Neural cell (in vitro differentiated cells): ENCODE measurements around the gene TNFAIP1. TPM values are rescaled to one million over a fixed set of nuclear protein-coding genes. Genes with fewer than 3 reads are reported as not detected.

Experiments
- H2AFZ ChIP-seq: fragments of 200-600, 300-800 bp; sonication (generic), shearing (Covaris generic); 2 replicates; pipeline ENCODE4 v1.6.0; 2014; ENCODE audit warnings: low read depth, mild to moderate bottlenecking, antibody characterized with exemption, low read length, moderate library complexity
- H3F3A ChIP-seq: fragments of 200-600 bp; shearing (Covaris generic); 2 replicates; pipeline ENCODE4 v1.6.1; 2016; ENCODE audit warnings: mild to moderate bottlenecking, moderate library complexity, mixed read lengths, antibody characterized with exemption, low read length; ENCODE audit not compliant: insufficient read depth, poor library complexity, severe bottlenecking
- H3K27ac ChIP-seq: fragments of 200-600, 300-800 bp; sonication (generic), shearing (Covaris generic); 2 replicates; pipeline ENCODE4 v1.5.1; 2014; ENCODE audit warnings: mild to moderate bottlenecking, low read length, moderate library complexity
- H3K27me3 ChIP-seq: fragments of 300-800, 200-600 bp; sonication (generic), shearing (Covaris generic); 2 replicates; pipeline ENCODE4 v1.6.0; 2014; ENCODE audit warnings: mild to moderate bottlenecking, low read depth, low read length, moderate library complexity; ENCODE audit not compliant: insufficient read depth
- H3K36me3 ChIP-seq: fragments of 300-800, 200-600 bp; sonication (generic), shearing (Covaris generic); 2 replicates; pipeline ENCODE4 v1.5.1; 2014; ENCODE audit warnings: mild to moderate bottlenecking, antibody characterized with exemption, low read length, moderate library complexity; ENCODE audit not compliant: insufficient read depth
- H3K4me2 ChIP-seq: fragments of 300-800, 200-600 bp; sonication (generic), shearing (Covaris generic); 2 replicates; pipeline ENCODE4 v1.6.0; 2014; ENCODE audit warnings: mild to moderate bottlenecking, low read length
- H3K4me3 ChIP-seq: fragments of 300-800, 200-600 bp; sonication (generic), shearing (Covaris generic); 2 replicates; pipeline ENCODE4 v1.5.1; 2014; ENCODE audit warnings: mild to moderate bottlenecking, low read length, moderate library complexity
- H3K79me2 ChIP-seq: fragments of 200-600 bp; shearing (Covaris generic); replicated peaks from 2 replicates; pipeline ENCODE4 v1.6.0; 2014; ENCODE audit warnings: mild to moderate bottlenecking, low read length, moderate library complexity; ENCODE audit not compliant: insufficient read depth
- H3K9ac ChIP-seq: fragments of 300-800, 200-600 bp; sonication (generic), shearing (Covaris generic); 2 replicates; pipeline ENCODE4 v1.6.1; 2016; ENCODE audit warnings: mild to moderate bottlenecking, low read length, mixed read lengths
- H3K9me2 ChIP-seq: fragments of 200-600 bp; shearing (Covaris generic); 2 replicates; pipeline ENCODE4 v1.6.1; 2016; ENCODE audit warnings: mild to moderate bottlenecking, low read length, mixed read lengths; ENCODE audit not compliant: insufficient read depth
- H3K9me3 ChIP-seq: fragments of 200-600, 300-800 bp; sonication (generic), shearing (Covaris generic); 2 replicates; pipeline ENCODE4 v1.6.1; 2016; ENCODE audit warnings: mild to moderate bottlenecking, mixed run types, low read length, moderate library complexity, mixed read lengths
- H4K20me1 ChIP-seq: fragments of 200-600 bp; shearing (Covaris generic); 2 replicates; pipeline ENCODE4 v1.6.1; 2016; ENCODE audit warnings: mild to moderate bottlenecking, mixed run types; ENCODE audit not compliant: insufficient read depth
- EP300 ChIP-seq: fragments of 450-650 bp; conservative IDR thresholded peaks from 2 replicates; pipeline ENCODE4 v1.6.1; 2014; ENCODE audit warnings: antibody characterized with exemption, mild to moderate bottlenecking, moderate library complexity; ENCODE audit not compliant: poor library complexity, severe bottlenecking
- EZH2 ChIP-seq: fragments of 200-600, 300-800 bp; shearing (Covaris generic), sonication (generic); IDR thresholded peaks from 2 replicates; pipeline ENCODE4 v1.6.1; 2014; ENCODE audit warnings: antibody characterized with exemption, low read length, borderline replicate concordance, mild to moderate bottlenecking; ENCODE audit not compliant: insufficient read depth, poor library complexity, severe bottlenecking
- MXI1 ChIP-seq: fragments of 450-650 bp; conservative IDR thresholded peaks from 2 replicates; pipeline ENCODE4 v1.6.1; 2014; ENCODE audit warnings: antibody characterized with exemption, mild to moderate bottlenecking; ENCODE audit not compliant: poor library complexity, severe bottlenecking
- POLR2AphosphoS5 ChIP-seq: IDR thresholded peaks from 2 replicates; pipeline ENCODE4 v1.6.1; 2012
- RAD21 ChIP-seq: fragments of 450-650 bp; conservative IDR thresholded peaks from 2 replicates; pipeline ENCODE4 v1.6.1; 2014; ENCODE audit warnings: antibody characterized with exemption, mild to moderate bottlenecking, moderate library complexity
- SMC3 ChIP-seq: fragments of 450-650 bp; conservative IDR thresholded peaks from 2 replicates; pipeline ENCODE4 v1.6.1; 2014; ENCODE audit warnings: antibody characterized with exemption, mild to moderate bottlenecking, moderate library complexity; ENCODE audit not compliant: poor library complexity
- TAF1 ChIP-seq: IDR thresholded peaks from 2 replicates; pipeline ENCODE4 v1.6.1; 2012; ENCODE audit warnings: low read depth
- polyA plus RNA-seq: library from polyadenylated mRNA; depleted of rRNA; stranded (reverse); fragments of >200 nt; gene quantifications from 2 replicates; pipeline ENCODE4 v1.2.3, GENCODE V29; 2014
- TF ChIP-seq, protein P1 (sequence below): IDR thresholded peaks from 2 replicates; pipeline ENCODE4 v1.6.1; 2012; ENCODE audit warnings: borderline replicate concordance
- TF ChIP-seq, protein P2 (sequence below): fragments of 450-650 bp; IDR thresholded peaks from 2 replicates; pipeline ENCODE4 v1.5.1; 2014; ENCODE audit warnings: antibody characterized with exemption, mild to moderate bottlenecking, moderate library complexity; ENCODE audit not compliant: poor library complexity, severe bottlenecking

TNFAIP1 gene
- polyA plus RNA-seq, 1 donor from 2014 or later: 40.8 TPM

DNA sequence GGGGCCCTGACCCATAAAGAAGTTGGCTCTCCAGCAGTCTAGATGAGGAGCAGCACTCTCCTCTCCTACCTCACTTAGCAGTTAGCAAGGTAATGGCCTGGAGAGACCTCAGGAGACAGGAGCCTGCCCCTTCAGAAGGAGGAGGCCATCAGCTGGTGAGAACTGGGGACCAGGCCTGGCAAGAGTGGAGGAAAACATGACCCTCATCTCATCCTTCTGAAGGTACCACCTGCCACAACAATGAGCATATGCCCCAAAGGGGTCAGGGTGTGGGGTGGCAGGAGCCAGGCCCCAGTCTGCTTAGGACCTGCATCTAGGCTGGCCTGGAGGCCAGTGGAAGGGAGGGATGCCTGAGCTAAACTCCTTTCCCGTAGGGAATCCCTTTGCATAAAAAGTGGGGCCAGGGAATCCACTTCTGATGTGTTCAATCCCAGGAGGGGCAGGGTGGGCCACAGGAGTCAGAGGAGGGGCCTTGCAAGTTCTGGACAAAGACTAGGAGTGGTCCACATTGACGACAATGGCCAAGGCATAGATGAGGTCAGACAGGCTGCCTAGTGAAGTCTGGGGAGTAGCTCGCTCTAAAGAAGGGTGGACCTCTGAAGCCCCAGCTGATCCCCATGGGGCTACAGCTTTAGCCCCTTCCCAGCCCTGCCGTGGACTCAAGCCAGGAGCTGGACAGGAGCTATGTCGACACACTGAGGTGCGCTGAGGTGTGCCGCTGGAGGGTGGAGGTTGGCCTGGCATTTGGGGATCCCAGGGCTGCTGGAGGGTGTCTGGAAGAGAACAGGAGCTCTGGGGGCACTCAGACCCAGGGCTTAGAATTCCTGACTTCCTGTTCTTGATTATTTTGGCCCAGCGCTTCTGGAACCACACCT lies 28.5 kb downstream of the TNFAIP1 start:
- H3K79me2 ChIP-seq: peaks cover 2% of the 10 kb centered on the region
- no peaks in the 10 kb centered on the region for H3K36me3 ChIP-seq
- no peak overlapping the region for H3K4me3 ChIP-seq
- H4K20me1 ChIP-seq: no peaks in the 10 kb centered on the region
- TF ChIP-seq POLR2AphosphoS5 (no peak), MXI1 (no peak)
- no peak overlapping the region for H2AFZ ChIP-seq
- H3K9ac ChIP-seq: no peak overlapping the region
- no peaks in the 10 kb centered on the region for H3F3A ChIP-seq
- no peaks in the 10 kb centered on the region for H3K9me3 ChIP-seq
- H3K4me2 ChIP-seq: no peak overlapping the region
- no peak overlapping the region for H3K27ac ChIP-seq
- no peaks in the 10 kb centered on the region for H3K9me2 ChIP-seq
- no peaks in the 10 kb centered on the region for H3K27me3 ChIP-seq

DNA sequence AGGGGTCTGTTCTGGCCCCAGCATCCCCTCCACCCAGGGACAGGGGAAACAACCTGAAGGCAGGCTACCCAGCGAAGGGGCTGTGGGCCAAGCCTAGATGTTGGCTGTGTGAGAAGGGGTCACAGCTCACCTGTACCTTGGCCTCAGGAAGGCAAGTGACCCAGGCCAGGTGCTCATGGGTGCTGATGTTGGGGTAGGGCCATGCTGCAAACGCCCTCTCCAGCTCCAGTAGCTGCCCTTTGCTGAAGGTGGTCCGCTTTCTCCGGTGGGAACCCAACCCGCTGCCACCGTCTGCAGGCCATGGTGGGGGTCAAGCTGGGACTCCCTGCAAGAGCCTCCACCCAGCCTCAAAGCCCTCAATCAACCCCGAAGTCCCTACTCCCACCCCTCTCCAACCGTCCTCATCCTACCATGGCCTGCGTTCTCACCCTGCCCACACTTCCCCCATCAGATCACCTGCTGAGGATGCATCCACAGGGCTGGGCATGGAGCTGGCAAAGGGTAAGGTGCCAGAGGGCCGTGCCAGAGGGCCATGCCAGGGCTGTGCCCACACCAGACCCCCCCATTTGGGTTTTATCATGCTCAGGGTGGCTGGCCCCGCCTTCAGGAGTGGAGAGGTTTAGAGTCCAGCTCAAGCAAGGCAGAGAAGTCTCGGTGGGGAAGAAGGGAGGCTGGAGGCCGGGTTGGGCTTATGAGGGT lies 29.3 kb downstream of the TNFAIP1 start, which contains the start of gene SEBOX:
TSS of gene SEBOX (minus strand) at position 535 of the 699 bp plus-strand sequence. CDS start at position 487, 48 bp downstream.
- Histone ChIP-seq H3K27ac (no peak within 1 kb of the TSS), H3K4me3 (no peak within 1 kb of the TSS), H3K4me2 (no peak within 1 kb of the TSS), H3K9me2 (no peaks in the 10 kb centered on the region), H3K27me3 (no peaks in the 10 kb centered on the region), H3K79me2 (no peaks in the 10 kb centered on the region), H3K9ac (no peak within 1 kb of the TSS), H3F3A (no peaks in the 10 kb centered on the region), H2AFZ (no peak within 1 kb of the TSS), H3K9me3 (no peaks in the 10 kb centered on the region), H4K20me1 (no peaks in the 10 kb centered on the region), H3K36me3 (no peaks in the 10 kb centered on the region)
- TF ChIP-seq EP300: no peak
- no peak for TF ChIP-seq RAD21
- no peak for TF ChIP-seq TAF1
- TF ChIP-seq, protein P1, sequence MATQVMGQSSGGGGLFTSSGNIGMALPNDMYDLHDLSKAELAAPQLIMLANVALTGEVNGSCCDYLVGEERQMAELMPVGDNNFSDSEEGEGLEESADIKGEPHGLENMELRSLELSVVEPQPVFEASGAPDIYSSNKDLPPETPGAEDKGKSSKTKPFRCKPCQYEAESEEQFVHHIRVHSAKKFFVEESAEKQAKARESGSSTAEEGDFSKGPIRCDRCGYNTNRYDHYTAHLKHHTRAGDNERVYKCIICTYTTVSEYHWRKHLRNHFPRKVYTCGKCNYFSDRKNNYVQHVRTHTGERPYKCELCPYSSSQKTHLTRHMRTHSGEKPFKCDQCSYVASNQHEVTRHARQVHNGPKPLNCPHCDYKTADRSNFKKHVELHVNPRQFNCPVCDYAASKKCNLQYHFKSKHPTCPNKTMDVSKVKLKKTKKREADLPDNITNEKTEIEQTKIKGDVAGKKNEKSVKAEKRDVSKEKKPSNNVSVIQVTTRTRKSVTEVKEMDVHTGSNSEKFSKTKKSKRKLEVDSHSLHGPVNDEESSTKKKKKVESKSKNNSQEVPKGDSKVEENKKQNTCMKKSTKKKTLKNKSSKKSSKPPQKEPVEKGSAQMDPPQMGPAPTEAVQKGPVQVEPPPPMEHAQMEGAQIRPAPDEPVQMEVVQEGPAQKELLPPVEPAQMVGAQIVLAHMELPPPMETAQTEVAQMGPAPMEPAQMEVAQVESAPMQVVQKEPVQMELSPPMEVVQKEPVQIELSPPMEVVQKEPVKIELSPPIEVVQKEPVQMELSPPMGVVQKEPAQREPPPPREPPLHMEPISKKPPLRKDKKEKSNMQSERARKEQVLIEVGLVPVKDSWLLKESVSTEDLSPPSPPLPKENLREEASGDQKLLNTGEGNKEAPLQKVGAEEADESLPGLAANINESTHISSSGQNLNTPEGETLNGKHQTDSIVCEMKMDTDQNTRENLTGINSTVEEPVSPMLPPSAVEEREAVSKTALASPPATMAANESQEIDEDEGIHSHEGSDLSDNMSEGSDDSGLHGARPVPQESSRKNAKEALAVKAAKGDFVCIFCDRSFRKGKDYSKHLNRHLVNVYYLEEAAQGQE: no peak
- no peak for TF ChIP-seq MXI1
- TF ChIP-seq, protein P2, sequence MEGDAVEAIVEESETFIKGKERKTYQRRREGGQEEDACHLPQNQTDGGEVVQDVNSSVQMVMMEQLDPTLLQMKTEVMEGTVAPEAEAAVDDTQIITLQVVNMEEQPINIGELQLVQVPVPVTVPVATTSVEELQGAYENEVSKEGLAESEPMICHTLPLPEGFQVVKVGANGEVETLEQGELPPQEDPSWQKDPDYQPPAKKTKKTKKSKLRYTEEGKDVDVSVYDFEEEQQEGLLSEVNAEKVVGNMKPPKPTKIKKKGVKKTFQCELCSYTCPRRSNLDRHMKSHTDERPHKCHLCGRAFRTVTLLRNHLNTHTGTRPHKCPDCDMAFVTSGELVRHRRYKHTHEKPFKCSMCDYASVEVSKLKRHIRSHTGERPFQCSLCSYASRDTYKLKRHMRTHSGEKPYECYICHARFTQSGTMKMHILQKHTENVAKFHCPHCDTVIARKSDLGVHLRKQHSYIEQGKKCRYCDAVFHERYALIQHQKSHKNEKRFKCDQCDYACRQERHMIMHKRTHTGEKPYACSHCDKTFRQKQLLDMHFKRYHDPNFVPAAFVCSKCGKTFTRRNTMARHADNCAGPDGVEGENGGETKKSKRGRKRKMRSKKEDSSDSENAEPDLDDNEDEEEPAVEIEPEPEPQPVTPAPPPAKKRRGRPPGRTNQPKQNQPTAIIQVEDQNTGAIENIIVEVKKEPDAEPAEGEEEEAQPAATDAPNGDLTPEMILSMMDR: no peak
- no peak for TF ChIP-seq EZH2
- TF ChIP-seq POLR2AphosphoS5: no peak
- TF ChIP-seq SMC3: no peak
